CD4-positive, alpha-beta T cell treated with Interleukin-17A for 4 hours (primary cell): ENCODE data around the gene ZBTB7C.
A peak's percentile ranks its signal among the peaks of the same experiment; 100 is the strongest.

ENCODE experiments used
- DNase-seq: peaks from one replicate; pipeline ENCODE4 v3.0.0-alpha.2; 2020; ENCODE audit warnings: mixed read lengths

The ZBTB7C gene

GRCh38 chr18:48244530-48244929 lies 164.7 kb downstream of the ZBTB7C start:
- DNase-seq = no peak

GRCh38 chr18:48238636-48239035 lies 170.5 kb downstream of the ZBTB7C start:
- no peak for DNase-seq

GRCh38 chr18:48238206-48238605 lies 171.0 kb downstream of the ZBTB7C start:
- DNase-seq = no peak

- no peak for DNase-seq
Observed at GRCh38 chr18:48236822-48237221, 172.4 kb downstream of the ZBTB7C start.

- DNase-seq = peak; percentile 12
Observed at GRCh38 chr18:48230467-48231113, 178.6 kb downstream of the ZBTB7C start.

- no peak for DNase-seq
Observed at GRCh38 chr18:48229552-48229981, 179.6 kb downstream of the ZBTB7C start.

- no peak for DNase-seq
Observed at GRCh38 chr18:48228841-48229240, 180.3 kb downstream of the ZBTB7C start.

GRCh38 chr18:48228301-48228715 lies 180.9 kb downstream of the ZBTB7C start:
- DNase-seq = no peak

GRCh38 chr18:48227206-48227605 lies 182.0 kb downstream of the ZBTB7C start:
- peak; percentile 35 for DNase-seq

GRCh38 chr18:48226401-48226800 lies 182.8 kb downstream of the ZBTB7C start:
- no peak for DNase-seq

- peak; percentile 33 for DNase-seq
Observed at GRCh38 chr18:48222118-48222517, 187.1 kb downstream of the ZBTB7C start.

GRCh38 chr18:48219810-48220499 lies 189.2 kb downstream of the ZBTB7C start:
- no peak for DNase-seq

GRCh38 chr18:48219037-48219809 lies 190.0 kb downstream of the ZBTB7C start:
- no peak for DNase-seq

- DNase-seq = no peak
Observed at GRCh38 chr18:48218285-48219022, 190.7 kb downstream of the ZBTB7C start.

- no peak for DNase-seq
Observed at GRCh38 chr18:48217258-48218250, 191.6 kb downstream of the ZBTB7C start.

- DNase-seq = no peak
Observed at GRCh38 chr18:48216639-48217257, 192.4 kb downstream of the ZBTB7C start.

GRCh38 chr18:48215876-48216638 lies 193.1 kb downstream of the ZBTB7C start:
- no peak for DNase-seq

- DNase-seq = no peak
Observed at GRCh38 chr18:48213791-48214190, 195.4 kb downstream of the ZBTB7C start.

GRCh38 chr18:48208432-48209140 lies 200.6 kb downstream of the ZBTB7C start:
- DNase-seq = no peak

- DNase-seq = no peak
Observed at GRCh38 chr18:48207733-48208132, 201.4 kb downstream of the ZBTB7C start.
